ENCODE results near the gene BMPR1B. TPM values are rescaled to one million over a fixed set of nuclear protein-coding genes. Genes with fewer than 3 reads are reported as not detected.

The BMPR1B gene
- total RNA-seq, 6 experiments from 2014 or later: 0.31 to 1.6 (median 0.62) TPM

- no peak overlapping the region for H3K4me3 ChIP-seq
- peaks cover 0 to 3% (median 0%) of the 10 kb centered on the region in 4 donors for H3K9me3 ChIP-seq
- no peak overlapping the region for H3K27ac ChIP-seq
- H3K36me3 ChIP-seq: no peaks in the 10 kb centered on the region
- no peak for DNase-seq
- no peaks in the 10 kb centered on the region for H3K27me3 ChIP-seq
- 75% methylated on average over 3 of the region's 3 CpGs for WGBS (ENCODE audit: insufficient coverage, low coverage, low lambda C conversion rate, missing lambda C conversion rate)
- H3K4me1 ChIP-seq: no peaks in the 10 kb centered on the region
- no peak for TF ChIP-seq POLR2A (IDR thresholded peaks at IDR 0.05)
- no peak for TF ChIP-seq CTCF (IDR thresholded peaks at IDR 0.05)
- intact Hi-C loops (cut with DNase I): no loop called here
- no peak for ATAC-seq
These were observed 344.5 kb downstream of the BMPR1B start for GRCh38 chr4:95102162-95102790.

- Histone ChIP-seq H3K9me3 (peaks cover 0 to 3% (median 0%) of the 10 kb centered on the region in 4 donors), H3K4me3 (no peak overlapping the region), H3K4me1 (no peaks in the 10 kb centered on the region), H3K27ac (no peak overlapping the region), H3K27me3 (no peaks in the 10 kb centered on the region), H3K36me3 (no peaks in the 10 kb centered on the region)
- no peak for DNase-seq
- 64% methylated on average over 4 of the region's 4 CpGs for WGBS (ENCODE audit: insufficient coverage, low coverage, low lambda C conversion rate, missing lambda C conversion rate)
- intact Hi-C loops (cut with DNase I): no loop called here
- TF ChIP-seq CTCF (IDR thresholded peaks at IDR 0.05) (no peak), POLR2A (IDR thresholded peaks at IDR 0.05) (no peak)
- no peak for ATAC-seq
These were observed 347.4 kb downstream of the BMPR1B start for GRCh38 chr4:95105112-95105511.

GRCh38 chr4:95105983-95106382 is 348.2 kb downstream of the BMPR1B start:
- ATAC-seq (no peak), DNase-seq (no peak)
- no peaks in the 10 kb centered on the region for H3K36me3 ChIP-seq
- H3K27me3 ChIP-seq: no peaks in the 10 kb centered on the region
- no peaks in the 10 kb centered on the region for H3K4me1 ChIP-seq
- H3K4me3 ChIP-seq: no peak overlapping the region
- no peak overlapping the region for H3K27ac ChIP-seq
- intact Hi-C loops (cut with DNase I): no loop called here
- WGBS (ENCODE audit: insufficient coverage, low coverage, low lambda C conversion rate, missing lambda C conversion rate): 40% methylated on average over 2 of the region's 2 CpGs
- TF ChIP-seq POLR2A (IDR thresholded peaks at IDR 0.05): no peak
- no peak for TF ChIP-seq CTCF (IDR thresholded peaks at IDR 0.05)
- H3K9me3 ChIP-seq: peaks cover 0 to 3% (median 0%) of the 10 kb centered on the region in 4 donors

- WGBS (ENCODE audit: insufficient coverage, low coverage, low lambda C conversion rate, missing lambda C conversion rate): 55% methylated on average over 2 of the region's 2 CpGs
- intact Hi-C loops (cut with DNase I): no loop called here
- no peak for ATAC-seq
- H3K4me3 ChIP-seq: no peak overlapping the region
- no peak for DNase-seq
- H3K4me1 ChIP-seq: no peaks in the 10 kb centered on the region
- no peaks in the 10 kb centered on the region for H3K27me3 ChIP-seq
- H3K27ac ChIP-seq: no peak overlapping the region
- H3K9me3 ChIP-seq: no peaks in the 10 kb centered on the region
- no peak for TF ChIP-seq POLR2A (IDR thresholded peaks at IDR 0.05)
- TF ChIP-seq CTCF (IDR thresholded peaks at IDR 0.05): no peak
- no peaks in the 10 kb centered on the region for H3K36me3 ChIP-seq
These were observed 348.7 kb downstream of the BMPR1B start for GRCh38 chr4:95106408-95106928.

Measured in right lobe of liver (tissue), 6 donors.